PFSK-1 (cell line): Measurements from ENCODE around the gene MINDY4B.

ENCODE experiments used
- FOXP2 ChIP-seq: optimal IDR thresholded peaks from 2 replicates; pipeline ENCODE3; 2011; ENCODE audit warnings: borderline replicate concordance, control low read depth, inconsistent platforms; ENCODE audit not compliant: insufficient read depth; ENCODE audit errors: extremely low read length, extremely low read depth
- POLR2AphosphoS5 ChIP-seq: IDR thresholded peaks from 2 replicates; pipeline ENCODE4 v1.6.1; 2012; ENCODE audit warnings: low read depth, mild to moderate bottlenecking, control low read depth, low read length, moderate library complexity
- REST ChIP-seq, 2 experiments: IDR thresholded peaks; 2 replicates each; pipeline versions ENCODE4 v1.6.1 to v1.8.0; 2011 to 2012; ENCODE audit warnings: low read depth in 2 of 2, low read length in 2 of 2, control low read depth in 1 of 2, inconsistent platforms in 1 of 2, mild to moderate bottlenecking in 1 of 2, moderate library complexity in 1 of 2; ENCODE audit not compliant: insufficient read depth in 1 of 2
- SIN3A ChIP-seq: IDR thresholded peaks from 2 replicates; pipeline ENCODE4 v1.6.1; 2012; ENCODE audit warnings: mild to moderate bottlenecking, low read length, moderate library complexity, borderline replicate concordance; ENCODE audit not compliant: insufficient read depth
- TAF1 ChIP-seq: IDR thresholded peaks from 2 replicates; pipeline ENCODE4 v1.6.1; 2012; ENCODE audit warnings: low read length, control low read depth, borderline replicate concordance; ENCODE audit not compliant: insufficient read depth

The MINDY4B gene

GRCh38 chr3:150840802-150841515, 64.3 kb downstream of the MINDY4B start:
- TF ChIP-seq FOXP2 (no peak), SIN3A (no peak), POLR2AphosphoS5 (no peak), REST (IDR thresholded peaks at IDR 0.05; ENCODE audit: insufficient read depth in 1 of 2, low read depth in 2 of 2, low read length in 2 of 2) (no peak), TAF1 (no peak)

GRCh38 chr3:150830745-150831144, 74.5 kb downstream of the MINDY4B start:
- TF ChIP-seq TAF1 (no peak), SIN3A (no peak), FOXP2 (no peak), POLR2AphosphoS5 (no peak), REST (IDR thresholded peaks at IDR 0.05; ENCODE audit: insufficient read depth in 1 of 2, low read depth in 2 of 2, low read length in 2 of 2) (no peak)

- no peak for TF ChIP-seq FOXP2
- TF ChIP-seq TAF1: no peak
- TF ChIP-seq SIN3A: no peak
- TF ChIP-seq REST (IDR thresholded peaks at IDR 0.05; ENCODE audit: insufficient read depth in 1 of 2, low read depth in 2 of 2, low read length in 2 of 2): no peak
- TF ChIP-seq POLR2AphosphoS5: no peak
Observed at GRCh38 chr3:150830094-150830681, 75.1 kb downstream of the MINDY4B start.

GRCh38 chr3:150829408-150829807, 75.8 kb downstream of the MINDY4B start:
- no peak for TF ChIP-seq REST (IDR thresholded peaks at IDR 0.05; ENCODE audit: insufficient read depth in 1 of 2, low read depth in 2 of 2, low read length in 2 of 2)
- no peak for TF ChIP-seq SIN3A
- no peak for TF ChIP-seq FOXP2
- TF ChIP-seq TAF1: no peak
- TF ChIP-seq POLR2AphosphoS5: no peak
